SK-N-SH (cell line): Measurements from ENCODE around the gene MKRN2OS. TPM values are rescaled to one million over a fixed set of nuclear protein-coding genes. Genes with fewer than 3 reads are reported as not detected.

ENCODE experiments used
- CTCF ChIA-PET: fragments of 300-600, 350-600 bp; formaldehyde crosslinking; extraction: SDS; loops from one replicate; lab custom pipeline; 2021; lab: Yijun Ruan, JAX
- POLR2A ChIA-PET: fragments of 350-600 bp; sonication (Branson Sonifier 250); formaldehyde crosslinking; extraction: SDS; loops from one replicate; lab custom pipeline; 2020; ENCODE audit warnings: antibody characterized with exemption, inconsistent platforms; lab: Yijun Ruan, JAX
- DNase-seq: peaks from one replicate; pipeline ENCODE4 v3.0.0; 2012
- H2AFZ ChIP-seq: fragments of 200-600 bp; sonication (generic); 2 replicates; pipeline ENCODE4 v1.8.1; 2016; ENCODE audit warnings: antibody characterized with exemption, mild to moderate bottlenecking, low read depth
- H3F3A ChIP-seq: fragments of 200-600 bp; sonication (generic); replicated peaks from 2 replicates; pipeline ENCODE3; 2016; ENCODE audit warnings: antibody characterized with exemption, mild to moderate bottlenecking; ENCODE audit not compliant: insufficient read depth
- H3K27ac ChIP-seq, 2 experiments: fragments of 200-500 bp in 1 of 2; fragments of 200-600 bp in 1 of 2; sonication (Bioruptor generic) in 1 of 2; sonication (generic), shearing (Covaris generic) in 1 of 2; 2 replicates each; pipeline versions ENCODE4 v1.5.1 to v1.6.1; 2014 to 2016; ENCODE audit warnings: low read depth in 2 of 2, inconsistent platforms in 1 of 2, low read length in 1 of 2, mild to moderate bottlenecking in 1 of 2, mixed read lengths in 1 of 2
- H3K27me3 ChIP-seq: fragments of 200-600 bp; sonication (generic), shearing (Covaris generic); 2 replicates; pipeline ENCODE4 v1.6.1; 2016; ENCODE audit warnings: mixed run types; ENCODE audit not compliant: insufficient read depth
- H3K36me3 ChIP-seq, 2 experiments: fragments of 200-500 bp in 1 of 2; fragments of 200-600 bp in 1 of 2; sonication (Bioruptor generic) in 1 of 2; sonication (generic) in 1 of 2; replicated peaks in 1 of 2; 2 replicates each; pipeline versions ENCODE3 to v1.5.1; 2014 to 2016; ENCODE audit warnings: low read length in 1 of 2, mild to moderate bottlenecking in 1 of 2; ENCODE audit not compliant: insufficient read depth in 2 of 2, control insufficient read depth in 1 of 2
- H3K4me1 ChIP-seq, 2 experiments: fragments of 200-500 bp in 1 of 2; fragments of 200-600 bp in 1 of 2; sonication (Bioruptor generic) in 1 of 2; sonication (generic), shearing (Covaris generic) in 1 of 2; 2 replicates each; pipeline versions ENCODE4 v1.5.1 to v1.6.1; 2014 to 2016; ENCODE audit warnings: low read depth in 1 of 2, low read length in 1 of 2, mixed run types in 1 of 2; ENCODE audit not compliant: insufficient read depth in 2 of 2, control insufficient read depth in 1 of 2
- H3K4me2 ChIP-seq: fragments of 200-600 bp; sonication (generic), shearing (Covaris generic); 2 replicates; pipeline ENCODE4 v1.6.1; 2017; ENCODE audit warnings: mixed run types
- H3K4me3 ChIP-seq, 2 experiments: fragments of 200-500 bp in 1 of 2; fragments of 200-600 bp in 1 of 2; sonication (Bioruptor generic) in 1 of 2; sonication (generic), shearing (Covaris generic) in 1 of 2; 2 replicates each; pipeline versions ENCODE4 v1.5.1 to v1.8.1; 2014 to 2016; ENCODE audit warnings: low read depth in 2 of 2, inconsistent platforms in 1 of 2, low read length in 1 of 2, mild to moderate bottlenecking in 1 of 2, mixed read lengths in 1 of 2, moderate library complexity in 1 of 2
- H3K79me2 ChIP-seq: fragments of 200-600 bp; sonication (generic); 2 replicates; pipeline ENCODE4 v1.8.1; 2017; ENCODE audit warnings: mild to moderate bottlenecking; ENCODE audit not compliant: insufficient read depth
- H3K9ac ChIP-seq: fragments of 200-600 bp; sonication (generic); 2 replicates; pipeline ENCODE4 v1.6.1; 2017; ENCODE audit warnings: mixed run types
- H3K9me2 ChIP-seq: fragments of 200-600 bp; sonication (generic); 2 replicates; pipeline ENCODE4 v1.6.1; 2017; ENCODE audit warnings: mixed run types
- H3K9me3 ChIP-seq: fragments of 200-600 bp; sonication (generic); 2 replicates; pipeline ENCODE4 v1.6.1; 2017; ENCODE audit warnings: mixed run types, mild to moderate bottlenecking, moderate library complexity
- H4K20me1 ChIP-seq: fragments of 200-600 bp; sonication (generic); 2 replicates; pipeline ENCODE4 v1.6.1; 2017; ENCODE audit warnings: mild to moderate bottlenecking, mixed run types; ENCODE audit not compliant: insufficient read depth
- ELF1 ChIP-seq: IDR thresholded peaks from 2 replicates; pipeline ENCODE4 v1.4.0; 2012
- FOXJ3 ChIP-seq: sonication (generic); formaldehyde crosslinking; IDR thresholded peaks from 2 replicates; pipeline ENCODE4 v1.5.1; 2020; ENCODE audit warnings: mild to moderate bottlenecking, missing genetic modification reagents
- MAX ChIP-seq: IDR thresholded peaks from 2 replicates; pipeline ENCODE4 v1.4.0; 2012; ENCODE audit warnings: low read depth
- RCOR1 ChIP-seq: fragments of 150-350 bp; IDR thresholded peaks from 2 replicates; pipeline ENCODE4 v1.6.1; 2017; ENCODE audit warnings: antibody characterized with exemption, low read length
- RFX5 ChIP-seq: IDR thresholded peaks from 2 replicates; pipeline ENCODE4 v1.6.1; 2012; ENCODE audit warnings: mild to moderate bottlenecking, improper control_type of control experiment, low read length
- RXRA ChIP-seq: IDR thresholded peaks from 2 replicates; pipeline ENCODE4 v1.4.0; 2012; ENCODE audit warnings: low read depth, mild to moderate bottlenecking, borderline replicate concordance
- SIN3A ChIP-seq: IDR thresholded peaks from 2 replicates; pipeline ENCODE4 v1.6.1; 2012; ENCODE audit warnings: low read depth, mild to moderate bottlenecking, low read length, moderate library complexity, borderline replicate concordance
- SMC3 ChIP-seq: IDR thresholded peaks from 2 replicates; pipeline ENCODE4 v1.6.1; 2012; ENCODE audit warnings: low read depth, low read length, improper control_type of control experiment
- TAF1 ChIP-seq: IDR thresholded peaks from 2 replicates; pipeline ENCODE4 v1.6.1; 2012; ENCODE audit warnings: low read depth, mild to moderate bottlenecking, low read length, moderate library complexity, borderline replicate concordance
- TCF12 ChIP-seq: IDR thresholded peaks from 2 replicates; pipeline ENCODE4 v1.4.0; 2012
- YY1 ChIP-seq: IDR thresholded peaks from 2 replicates; pipeline ENCODE4 v1.4.0; 2012; ENCODE audit warnings: low read depth, mild to moderate bottlenecking
- WGBS: methylation state at CpG from one replicate; pipeline ENCODE4 v1.1.6; 2017; ENCODE audit warnings: low lambda C conversion rate; 5-methylcytosine and 5-hydroxymethylcytosine counted together
- polyA plus RNA-seq, 3 experiments: library from polyadenylated mRNA; depleted of rRNA; stranded (reverse); fragments of >200 nt; gene quantifications; 2 replicates each; pipeline ENCODE4 v1.2.3, GENCODE V29; 2012
- TF ChIP-seq, protein P1 (sequence below): IDR thresholded peaks from 2 replicates; pipeline ENCODE4 v1.4.0; 2012; ENCODE audit warnings: low read depth, borderline replicate concordance
- TF ChIP-seq, protein P2 (sequence below): fragments of 200-600 bp; sonication (generic); IDR thresholded peaks from 2 replicates; pipeline ENCODE4 v1.6.1; 2017; ENCODE audit warnings: antibody characterized with exemption, mild to moderate bottlenecking, moderate library complexity
- TF ChIP-seq, protein P3 (sequence below): fragments of 150-350 bp; IDR thresholded peaks from 2 replicates; pipeline ENCODE4 v1.6.1; 2016; ENCODE audit warnings: mild to moderate bottlenecking, low read depth, low read length

MKRN2OS gene
- polyA plus RNA-seq, 1 of the 3 experiments (the other 2 are of a cell fraction) = not detected

GRCh38 chr3:12501360-12502020 is 43.8 kb downstream of the MKRN2OS start:
- no peak for DNase-seq
- Histone ChIP-seq H3K27me3 (no peaks in the 10 kb centered on the region), H3K4me3 (no peak overlapping the region), H3K4me2 (no peak overlapping the region), H3F3A (no peaks in the 10 kb centered on the region), H3K9ac (no peak overlapping the region), H3K9me3 (no peaks in the 10 kb centered on the region), H3K9me2 (no peaks in the 10 kb centered on the region), H3K79me2 (no peaks in the 10 kb centered on the region), H3K36me3 (peaks cover 27 to 56% of the 10 kb centered on the region in 2 experiments), H3K4me1 (no peaks in the 10 kb centered on the region), H4K20me1 (no peaks in the 10 kb centered on the region), H2AFZ (no peak overlapping the region), H3K27ac (no peak overlapping the region)
- 75% methylated on average over 7 of the region's 7 CpGs for WGBS
- TF ChIP-seq, protein P1, sequence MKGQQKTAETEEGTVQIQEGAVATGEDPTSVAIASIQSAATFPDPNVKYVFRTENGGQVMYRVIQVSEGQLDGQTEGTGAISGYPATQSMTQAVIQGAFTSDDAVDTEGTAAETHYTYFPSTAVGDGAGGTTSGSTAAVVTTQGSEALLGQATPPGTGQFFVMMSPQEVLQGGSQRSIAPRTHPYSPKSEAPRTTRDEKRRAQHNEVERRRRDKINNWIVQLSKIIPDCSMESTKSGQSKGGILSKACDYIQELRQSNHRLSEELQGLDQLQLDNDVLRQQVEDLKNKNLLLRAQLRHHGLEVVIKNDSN = no peak
- TF ChIP-seq TAF1 (no peak), RCOR1 (no peak), RFX5 (no peak), MAX (no peak), SIN3A (no peak), TCF12 (0 out of 2 replicates have a peak, but pooled peaks have one; percentile 24), FOXJ3 (no peak)
- TF ChIP-seq, protein P2, sequence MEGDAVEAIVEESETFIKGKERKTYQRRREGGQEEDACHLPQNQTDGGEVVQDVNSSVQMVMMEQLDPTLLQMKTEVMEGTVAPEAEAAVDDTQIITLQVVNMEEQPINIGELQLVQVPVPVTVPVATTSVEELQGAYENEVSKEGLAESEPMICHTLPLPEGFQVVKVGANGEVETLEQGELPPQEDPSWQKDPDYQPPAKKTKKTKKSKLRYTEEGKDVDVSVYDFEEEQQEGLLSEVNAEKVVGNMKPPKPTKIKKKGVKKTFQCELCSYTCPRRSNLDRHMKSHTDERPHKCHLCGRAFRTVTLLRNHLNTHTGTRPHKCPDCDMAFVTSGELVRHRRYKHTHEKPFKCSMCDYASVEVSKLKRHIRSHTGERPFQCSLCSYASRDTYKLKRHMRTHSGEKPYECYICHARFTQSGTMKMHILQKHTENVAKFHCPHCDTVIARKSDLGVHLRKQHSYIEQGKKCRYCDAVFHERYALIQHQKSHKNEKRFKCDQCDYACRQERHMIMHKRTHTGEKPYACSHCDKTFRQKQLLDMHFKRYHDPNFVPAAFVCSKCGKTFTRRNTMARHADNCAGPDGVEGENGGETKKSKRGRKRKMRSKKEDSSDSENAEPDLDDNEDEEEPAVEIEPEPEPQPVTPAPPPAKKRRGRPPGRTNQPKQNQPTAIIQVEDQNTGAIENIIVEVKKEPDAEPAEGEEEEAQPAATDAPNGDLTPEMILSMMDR = no peak
- CTCF ChIA-PET = interaction anchor here (0.7 to 1.3 kb wide), 2 partner anchors 40 to 340 kb away, joined by 3 read pairs; partner anchors contain the start of gene RPL32
- POLR2A ChIA-PET = no interaction called here

- ChIA-PET CTCF (no interaction called here), POLR2A (no interaction called here)
- H3K27ac ChIP-seq = no peak overlapping the region
- no peaks in the 10 kb centered on the region for H4K20me1 ChIP-seq
- no peak overlapping the region for H3K4me3 ChIP-seq
- no peaks in the 10 kb centered on the region for H3K79me2 ChIP-seq
- no peaks in the 10 kb centered on the region for H3K27me3 ChIP-seq
- no peaks in the 10 kb centered on the region for H3K9me3 ChIP-seq
- H3K4me1 ChIP-seq = no peaks in the 10 kb centered on the region
- TF ChIP-seq ELF1 = no peak
- TF ChIP-seq SMC3 = no peak
- no peak for TF ChIP-seq YY1
- TF ChIP-seq RXRA = no peak
- TF ChIP-seq, protein P3, sequence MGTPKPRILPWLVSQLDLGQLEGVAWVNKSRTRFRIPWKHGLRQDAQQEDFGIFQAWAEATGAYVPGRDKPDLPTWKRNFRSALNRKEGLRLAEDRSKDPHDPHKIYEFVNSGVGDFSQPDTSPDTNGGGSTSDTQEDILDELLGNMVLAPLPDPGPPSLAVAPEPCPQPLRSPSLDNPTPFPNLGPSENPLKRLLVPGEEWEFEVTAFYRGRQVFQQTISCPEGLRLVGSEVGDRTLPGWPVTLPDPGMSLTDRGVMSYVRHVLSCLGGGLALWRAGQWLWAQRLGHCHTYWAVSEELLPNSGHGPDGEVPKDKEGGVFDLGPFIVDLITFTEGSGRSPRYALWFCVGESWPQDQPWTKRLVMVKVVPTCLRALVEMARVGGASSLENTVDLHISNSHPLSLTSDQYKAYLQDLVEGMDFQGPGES = no peak
- TF ChIP-seq, protein P1 = no peak
- TF ChIP-seq, all 33 proteins: peak for 0
- DNase-seq = no peak
- Histone ChIP-seq H3K36me3 (peaks cover 16 to 64% of the 10 kb centered on the region in 2 experiments), H3F3A (no peaks in the 10 kb centered on the region), H2AFZ (no peak overlapping the region), H3K4me2 (no peak overlapping the region), H3K9me2 (no peaks in the 10 kb centered on the region), H3K9ac (no peak overlapping the region)
- 95% methylated on average over 5 of the region's 5 CpGs for WGBS
These were observed 45.8 kb downstream of the MKRN2OS start for GRCh38 chr3:12499474-12499873.
